ENCODE results near the gene GNAS-AS1. TPM values are rescaled to one million over a fixed set of nuclear protein-coding genes. Genes with fewer than 3 reads are reported as not detected.

Gene GNAS-AS1
- total RNA-seq, 6 donors from 2014 or later, result 0.30 to 2.1 (median 0.54) TPM; not detected in 1

DNA sequence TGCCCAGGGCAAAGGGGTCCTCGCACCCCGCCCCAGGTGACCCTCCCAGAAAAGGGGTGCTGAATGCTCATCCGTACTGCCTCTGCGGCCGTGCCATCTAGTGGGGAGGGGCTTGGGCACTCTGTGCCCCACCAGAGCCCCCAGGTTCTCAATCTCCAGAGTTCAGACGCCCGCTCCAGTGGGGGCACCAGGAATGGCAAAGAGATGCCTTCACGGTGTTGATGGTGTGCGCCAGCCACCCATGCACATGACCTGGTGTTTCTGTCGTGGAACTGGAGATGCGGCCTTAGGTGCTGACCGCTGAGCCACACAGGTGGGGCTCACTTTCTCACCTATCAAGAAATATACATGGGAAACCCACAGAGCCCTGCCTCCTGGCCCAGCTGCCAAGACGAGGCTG is 30.8 kb downstream of the GNAS-AS1 start:
- no peak overlapping the region for H3K4me3 ChIP-seq
- WGBS, 2 donors, result 94% methylated on average over 9 of the region's 13 CpGs; no CpG with 5 or more reads in 1 of the 2 donors
- no peak overlapping the region for H3K27ac ChIP-seq

GRCh38 chr20:58818586-58819285 is 32.0 kb downstream of the GNAS-AS1 start:
- H3K27ac ChIP-seq, result no peak overlapping the region
- ATAC-seq (ENCODE audit: low FRiP score in 2 of 2), result no peak
- no peak for TF ChIP-seq POLR2A (IDR thresholded peaks at IDR 0.05)
- TF ChIP-seq, protein P1, sequence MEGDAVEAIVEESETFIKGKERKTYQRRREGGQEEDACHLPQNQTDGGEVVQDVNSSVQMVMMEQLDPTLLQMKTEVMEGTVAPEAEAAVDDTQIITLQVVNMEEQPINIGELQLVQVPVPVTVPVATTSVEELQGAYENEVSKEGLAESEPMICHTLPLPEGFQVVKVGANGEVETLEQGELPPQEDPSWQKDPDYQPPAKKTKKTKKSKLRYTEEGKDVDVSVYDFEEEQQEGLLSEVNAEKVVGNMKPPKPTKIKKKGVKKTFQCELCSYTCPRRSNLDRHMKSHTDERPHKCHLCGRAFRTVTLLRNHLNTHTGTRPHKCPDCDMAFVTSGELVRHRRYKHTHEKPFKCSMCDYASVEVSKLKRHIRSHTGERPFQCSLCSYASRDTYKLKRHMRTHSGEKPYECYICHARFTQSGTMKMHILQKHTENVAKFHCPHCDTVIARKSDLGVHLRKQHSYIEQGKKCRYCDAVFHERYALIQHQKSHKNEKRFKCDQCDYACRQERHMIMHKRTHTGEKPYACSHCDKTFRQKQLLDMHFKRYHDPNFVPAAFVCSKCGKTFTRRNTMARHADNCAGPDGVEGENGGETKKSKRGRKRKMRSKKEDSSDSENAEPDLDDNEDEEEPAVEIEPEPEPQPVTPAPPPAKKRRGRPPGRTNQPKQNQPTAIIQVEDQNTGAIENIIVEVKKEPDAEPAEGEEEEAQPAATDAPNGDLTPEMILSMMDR (IDR thresholded peaks at IDR 0.05), result no peak
- no peaks in the 10 kb centered on the region for H3K9me3 ChIP-seq
- DNase-seq, result no peak
- 71 to 72% methylated on average over 8 of the region's 8 CpGs for WGBS, 2 donors
- no peak overlapping the region for H3K4me3 ChIP-seq
- H3K27me3 ChIP-seq, result no peaks in the 10 kb centered on the region
- no peaks in the 10 kb centered on the region for H3K4me1 ChIP-seq
- no peaks in the 10 kb centered on the region for H3K36me3 ChIP-seq

More for the DNA sequence above, 30.8 kb downstream of the GNAS-AS1 start:
- no peaks in the 10 kb centered on the region for H3K36me3 ChIP-seq
- TF ChIP-seq EP300 (IDR thresholded peaks at IDR 0.05), result no peak
- TF ChIP-seq POLR2AphosphoS5 (IDR thresholded peaks at IDR 0.05), result no peak
- no peak for TF ChIP-seq POLR2A (IDR thresholded peaks at IDR 0.05)
- TF ChIP-seq, protein P1 (IDR thresholded peaks at IDR 0.05), result no peak
- H3K9me3 ChIP-seq, result no peaks in the 10 kb centered on the region
- no peaks in the 10 kb centered on the region for H3K27me3 ChIP-seq
- DNase-seq, result no peak
- no peaks in the 10 kb centered on the region for H3K4me1 ChIP-seq
- ATAC-seq (ENCODE audit: low FRiP score in 2 of 2), result no peak

- no peaks in the 10 kb centered on the region for H3K36me3 ChIP-seq
- H3K9me3 ChIP-seq, result no peaks in the 10 kb centered on the region
- TF ChIP-seq POLR2AphosphoS5 (IDR thresholded peaks at IDR 0.05) (no peak), POLR2A (IDR thresholded peaks at IDR 0.05) (no peak), EP300 (IDR thresholded peaks at IDR 0.05) (no peak)
- TF ChIP-seq, protein P1 (IDR thresholded peaks at IDR 0.05), result no peak
- ATAC-seq (ENCODE audit: low FRiP score in 2 of 2), result no peak
- no peaks in the 10 kb centered on the region for H3K4me1 ChIP-seq
- WGBS, 2 donors, result 93 to 95% methylated on average over 7 to 10 of the region's 10 CpGs
- no peak for DNase-seq
- no peak overlapping the region for H3K27ac ChIP-seq
- no peak overlapping the region for H3K4me3 ChIP-seq
- no peaks in the 10 kb centered on the region for H3K27me3 ChIP-seq
Measured at GRCh38 chr20:58817748-58818147, 33.0 kb downstream of the GNAS-AS1 start.

- Histone ChIP-seq H3K27me3 (no peaks in the 10 kb centered on the region), H3K4me1 (no peaks in the 10 kb centered on the region), H3K36me3 (no peaks in the 10 kb centered on the region), H3K9me3 (no peaks in the 10 kb centered on the region), H3K4me3 (no peak overlapping the region), H3K27ac (no peak overlapping the region)
- no peak for TF ChIP-seq POLR2A (IDR thresholded peaks at IDR 0.05)
- TF ChIP-seq, protein P1 (IDR thresholded peaks at IDR 0.05), result no peak
- no peak for TF ChIP-seq EP300 (IDR thresholded peaks at IDR 0.05)
- TF ChIP-seq POLR2AphosphoS5 (IDR thresholded peaks at IDR 0.05), result no peak
- DNase-seq (peak in 1 of 2 donors; percentile 79), ATAC-seq (ENCODE audit: low FRiP score in 2 of 2) (no peak)
- WGBS, 2 donors, result 92% methylated on average over 19 to 30 of the region's 30 CpGs
Measured at GRCh38 chr20:58816957-58817651, 33.6 kb downstream of the GNAS-AS1 start.
